Body of pancreas (tissue), 4 donors: Measurements from ENCODE around the gene CCDC57. TPM values are rescaled to one million over a fixed set of nuclear protein-coding genes. Genes with fewer than 3 reads are reported as not detected.

Experiments
- ATAC-seq: fragments of 150-250 bp; one replicate; pipeline ENCODE4 v1.9.1; 2016
- DNase-seq, 4 donors: peaks; one replicate each; pipeline ENCODE4 v3.0.0-alpha.2; 2019
- H3K27ac ChIP-seq, 4 donors: fragments of 200-600 bp; sonication (generic); 1 replicate in 3 of 4; 2 replicates in 1 of 4; pipeline versions ENCODE4 v1.5.1 to v1.6.1; 2016 to 2019; ENCODE audit warnings: mild to moderate bottlenecking in 1 of 4, mixed read lengths in 1 of 4, moderate library complexity in 1 of 4
- H3K27me3 ChIP-seq, 2 donors: fragments of 200-600 bp; sonication (generic); one replicate each; pipeline ENCODE4 v1.6.0; 2016; ENCODE audit warnings: mild to moderate bottlenecking in 1 of 2
- H3K36me3 ChIP-seq, 2 donors: fragments of 200-600 bp; sonication (generic); replicated peaks in 1 of 2; 2 replicates each; pipeline ENCODE4 v1.5.1; 2016; ENCODE audit warnings: low read depth in 2 of 2; ENCODE audit not compliant: insufficient read depth in 1 of 2
- H3K4me1 ChIP-seq: fragments of 200-600 bp; sonication (generic); one replicate; pipeline ENCODE4 v1.6.0; 2016
- H3K4me3 ChIP-seq, 2 donors: fragments of 200-600 bp; sonication (generic); 1 replicate in 1 of 2; 2 replicates in 1 of 2; pipeline ENCODE4 v1.5.1; 2016 to 2019
- H3K9me3 ChIP-seq, 3 donors: fragments of 200-600 bp; sonication (generic); 1 replicate in 2 of 3; 2 replicates in 1 of 3; pipeline ENCODE4 v1.5.1; 2016
- POLR2A ChIP-seq, 3 donors: fragments of 450-650 bp; IDR thresholded peaks; one replicate each; pipeline ENCODE4 v1.6.1; 2016; ENCODE audit warnings: antibody characterized with exemption in 3 of 3, mild to moderate bottlenecking in 2 of 3
- WGBS, 2 donors: methylation state at CpG; one replicate each; pipeline ENCODE4 v1.1.5; 2017; 5-methylcytosine and 5-hydroxymethylcytosine counted together
- intact Hi-C: fragments of 100-400 bp; cut with DNase I; formaldehyde crosslinking; loops from one replicate; pipeline ENCODE4 v1.15.1; 2023
- total RNA-seq, 2 donors: library from RNA; depleted of rRNA; stranded (reverse); fragments of >200 nt; gene quantifications; one replicate each; pipeline ENCODE4 v1.1.0, GENCODE V29; 2016
- TF ChIP-seq, protein P1 (sequence below), 7 experiments: fragments of 450-650 bp in 4 of 7; fragments of 200-600 bp in 3 of 7; sonication (generic) in 3 of 7; IDR thresholded peaks; one replicate each; pipeline ENCODE4 v1.5.1; 2016 to 2019; ENCODE audit warnings: antibody characterized with exemption in 7 of 7

Gene CCDC57
- total RNA-seq, 2 donors from 2014 or later = 24.1 to 60.3 TPM

DNA sequence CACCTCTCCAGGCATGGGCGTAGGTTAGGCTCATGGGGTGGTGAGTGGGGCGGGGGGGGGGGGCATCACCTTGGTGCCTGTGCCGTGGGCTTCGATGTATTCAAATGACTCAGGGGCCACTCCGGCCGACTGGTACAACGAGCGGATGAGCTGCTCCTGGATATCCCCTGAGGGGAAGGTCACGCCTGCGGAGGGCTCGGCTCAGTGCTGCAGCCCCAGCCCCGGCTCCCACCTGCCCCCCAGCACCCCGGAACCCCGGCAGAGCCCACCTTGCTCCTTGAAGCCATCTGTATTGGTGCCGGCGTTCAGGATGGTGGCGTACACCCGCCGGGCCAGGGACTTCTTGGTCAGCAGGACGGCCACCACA lies 120.0 kb downstream of the CCDC57 start:
- intact Hi-C loops = no loop called here
- no peak overlapping the region for H3K4me3 ChIP-seq
- no peaks in the 10 kb centered on the region for H3K27me3 ChIP-seq
- DNase-seq (no peak), ATAC-seq (no peak)
- H3K27ac ChIP-seq = no peak overlapping the region
- TF ChIP-seq POLR2A (IDR thresholded peaks at IDR 0.05) = no peak
- TF ChIP-seq, protein P1, sequence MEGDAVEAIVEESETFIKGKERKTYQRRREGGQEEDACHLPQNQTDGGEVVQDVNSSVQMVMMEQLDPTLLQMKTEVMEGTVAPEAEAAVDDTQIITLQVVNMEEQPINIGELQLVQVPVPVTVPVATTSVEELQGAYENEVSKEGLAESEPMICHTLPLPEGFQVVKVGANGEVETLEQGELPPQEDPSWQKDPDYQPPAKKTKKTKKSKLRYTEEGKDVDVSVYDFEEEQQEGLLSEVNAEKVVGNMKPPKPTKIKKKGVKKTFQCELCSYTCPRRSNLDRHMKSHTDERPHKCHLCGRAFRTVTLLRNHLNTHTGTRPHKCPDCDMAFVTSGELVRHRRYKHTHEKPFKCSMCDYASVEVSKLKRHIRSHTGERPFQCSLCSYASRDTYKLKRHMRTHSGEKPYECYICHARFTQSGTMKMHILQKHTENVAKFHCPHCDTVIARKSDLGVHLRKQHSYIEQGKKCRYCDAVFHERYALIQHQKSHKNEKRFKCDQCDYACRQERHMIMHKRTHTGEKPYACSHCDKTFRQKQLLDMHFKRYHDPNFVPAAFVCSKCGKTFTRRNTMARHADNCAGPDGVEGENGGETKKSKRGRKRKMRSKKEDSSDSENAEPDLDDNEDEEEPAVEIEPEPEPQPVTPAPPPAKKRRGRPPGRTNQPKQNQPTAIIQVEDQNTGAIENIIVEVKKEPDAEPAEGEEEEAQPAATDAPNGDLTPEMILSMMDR (IDR thresholded peaks at IDR 0.05) = no peak
- no peaks in the 10 kb centered on the region for H3K9me3 ChIP-seq
- peaks cover 8 to 44% of the 10 kb centered on the region in 2 donors for H3K36me3 ChIP-seq
- 93 to 95% methylated on average over 12 to 17 of the region's 20 CpGs for WGBS, 2 donors
- peaks cover 14% of the 10 kb centered on the region for H3K4me1 ChIP-seq

DNA sequence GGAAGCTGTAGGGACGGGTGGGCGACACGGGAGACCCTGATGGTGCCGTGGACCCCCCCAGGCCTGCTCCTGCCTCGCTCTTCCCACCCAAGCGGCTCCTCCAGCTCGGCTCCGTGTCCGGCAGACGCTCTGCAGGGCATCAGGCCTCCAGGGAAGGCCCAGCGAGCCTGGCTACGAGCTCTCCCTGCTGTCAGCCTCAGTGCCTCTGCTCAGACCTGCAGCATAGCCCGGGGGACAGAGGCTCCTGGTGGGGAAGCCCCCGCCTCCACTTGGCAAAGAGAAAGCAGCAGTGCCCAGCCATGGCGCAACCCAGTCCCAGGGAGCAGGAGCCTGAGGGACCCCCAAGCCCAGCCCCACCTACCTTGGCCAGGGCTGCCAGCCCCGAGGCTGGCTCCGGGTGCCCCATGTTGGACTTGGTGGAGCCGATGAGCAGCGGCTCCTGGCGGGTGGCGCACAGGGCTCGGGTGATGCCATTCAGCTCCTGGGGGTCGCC lies 120.5 kb downstream of the CCDC57 start:
- peaks cover 8 to 48% of the 10 kb centered on the region in 2 donors for H3K36me3 ChIP-seq
- H3K27ac ChIP-seq = no peak overlapping the region

DNA sequence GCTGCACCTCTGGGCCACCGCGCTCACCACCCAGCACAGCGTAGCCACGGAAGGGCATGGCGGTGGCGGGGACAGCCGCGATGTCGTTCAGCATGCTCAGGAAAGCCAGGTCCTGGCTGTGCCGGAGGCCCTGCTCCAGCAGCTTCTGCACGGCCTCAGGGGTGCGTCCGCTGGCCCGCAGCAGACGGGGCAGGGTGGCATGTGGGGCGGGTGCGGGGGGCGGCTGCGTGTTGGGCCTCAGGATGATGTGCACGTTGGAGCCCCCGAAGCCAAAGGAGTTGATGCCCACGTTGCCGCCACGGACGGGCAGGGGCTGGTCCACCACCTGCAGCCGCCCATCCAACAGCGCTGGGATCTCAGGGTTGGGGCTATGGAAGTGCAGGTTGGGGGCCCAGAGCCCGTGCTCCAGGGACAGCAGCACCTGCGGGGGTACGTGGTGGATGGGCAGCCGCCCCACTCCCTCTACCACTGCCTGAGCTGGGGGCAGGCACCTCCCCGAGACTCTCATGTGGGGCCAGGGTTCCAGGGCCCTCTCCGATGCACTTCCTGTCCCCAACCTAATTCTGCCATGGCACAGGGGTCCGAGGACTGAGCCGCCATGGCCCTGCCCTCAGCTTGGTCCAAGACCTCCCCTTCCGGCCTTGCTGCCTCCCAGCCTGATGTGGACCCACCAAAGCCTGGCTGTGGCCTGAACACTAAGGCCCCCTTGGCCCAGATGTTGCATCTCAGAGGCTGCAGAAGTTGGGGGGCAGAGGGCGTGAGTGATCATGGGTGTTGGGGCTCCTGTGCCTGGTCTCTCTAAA lies 121.2 kb downstream of the CCDC57 start:
- Histone ChIP-seq H3K27ac (no peak overlapping the region), H3K4me1 (peaks cover 2% of the 10 kb centered on the region), H3K36me3 (peaks cover 8 to 55% of the 10 kb centered on the region in 2 donors), H3K4me3 (no peak overlapping the region), H3K27me3 (no peaks in the 10 kb centered on the region), H3K9me3 (no peaks in the 10 kb centered on the region)
- ATAC-seq (no peak), DNase-seq (no peak)
- no peak for TF ChIP-seq POLR2A (IDR thresholded peaks at IDR 0.05)
- TF ChIP-seq, protein P1 (IDR thresholded peaks at IDR 0.05) = no peak
- intact Hi-C loops = no loop called here
- 95 to 97% methylated on average over 6 to 35 of the region's 37 CpGs for whole genome bisulfite sequencing, 2 donors

More for the DNA sequence above, 120.5 kb downstream of the CCDC57 start:
- Histone ChIP-seq H3K4me3 (no peak overlapping the region), H3K27me3 (no peaks in the 10 kb centered on the region), H3K9me3 (no peaks in the 10 kb centered on the region), H3K4me1 (peaks cover 9% of the 10 kb centered on the region)
- intact Hi-C loops = no loop called here
- 80 to 92% methylated on average over 2 to 15 of the region's 23 CpGs for WGBS, 2 donors
- ATAC-seq (no peak), DNase-seq (no peak)
- TF ChIP-seq, protein P1 (IDR thresholded peaks at IDR 0.05) = no peak
- TF ChIP-seq POLR2A (IDR thresholded peaks at IDR 0.05) = no peak

GRCh38 chr17:82090549-82091263 lies 121.9 kb downstream of the CCDC57 start:
- H3K4me3 ChIP-seq = no peak overlapping the region
- intact Hi-C loops = no loop called here
- ATAC-seq (no peak), DNase-seq (no peak)
- WGBS, 2 donors = 96 to 100% methylated on average over 11 to 19 of the region's 29 CpGs
- no peaks in the 10 kb centered on the region for H3K9me3 ChIP-seq
- peaks cover 8 to 57% of the 10 kb centered on the region in 2 donors for H3K36me3 ChIP-seq
- no peak overlapping the region for H3K27ac ChIP-seq
- H3K4me1 ChIP-seq = no peaks in the 10 kb centered on the region
- no peak for TF ChIP-seq POLR2A (IDR thresholded peaks at IDR 0.05)
- TF ChIP-seq, protein P1 (IDR thresholded peaks at IDR 0.05) = no peak
- H3K27me3 ChIP-seq = no peaks in the 10 kb centered on the region
